Body of pancreas (tissue), 4 donors: Measurements from ENCODE around the gene SHROOM1. TPM values are rescaled to one million over a fixed set of nuclear protein-coding genes. Genes with fewer than 3 reads are reported as not detected.

ENCODE experiments used
- ATAC-seq: fragments of 150-250 bp; one replicate; pipeline ENCODE4 v1.9.1; 2016
- DNase-seq, 4 donors: peaks; one replicate each; pipeline ENCODE4 v3.0.0-alpha.2; 2019
- H3K27ac ChIP-seq, 4 donors: fragments of 200-600 bp; sonication (generic); 1 replicate in 3 of 4; 2 replicates in 1 of 4; pipeline versions ENCODE4 v1.5.1 to v1.6.1; 2016 to 2019; ENCODE audit warnings: mild to moderate bottlenecking in 1 of 4, mixed read lengths in 1 of 4, moderate library complexity in 1 of 4
- H3K27me3 ChIP-seq, 2 donors: fragments of 200-600 bp; sonication (generic); one replicate each; pipeline ENCODE4 v1.6.0; 2016; ENCODE audit warnings: mild to moderate bottlenecking in 1 of 2
- H3K36me3 ChIP-seq, 2 donors: fragments of 200-600 bp; sonication (generic); replicated peaks in 1 of 2; 2 replicates each; pipeline ENCODE4 v1.5.1; 2016; ENCODE audit warnings: low read depth in 2 of 2; ENCODE audit not compliant: insufficient read depth in 1 of 2
- H3K4me1 ChIP-seq: fragments of 200-600 bp; sonication (generic); one replicate; pipeline ENCODE4 v1.6.0; 2016
- H3K4me3 ChIP-seq, 2 donors: fragments of 200-600 bp; sonication (generic); 1 replicate in 1 of 2; 2 replicates in 1 of 2; pipeline ENCODE4 v1.5.1; 2016 to 2019
- H3K9me3 ChIP-seq, 3 donors: fragments of 200-600 bp; sonication (generic); 1 replicate in 2 of 3; 2 replicates in 1 of 3; pipeline ENCODE4 v1.5.1; 2016
- POLR2A ChIP-seq, 3 donors: fragments of 450-650 bp; IDR thresholded peaks; one replicate each; pipeline ENCODE4 v1.6.1; 2016; ENCODE audit warnings: antibody characterized with exemption in 3 of 3, mild to moderate bottlenecking in 2 of 3
- WGBS, 2 donors: methylation state at CpG; one replicate each; pipeline ENCODE4 v1.1.5; 2017; 5-methylcytosine and 5-hydroxymethylcytosine counted together
- intact Hi-C: fragments of 100-400 bp; cut with DNase I; formaldehyde crosslinking; loops from one replicate; pipeline ENCODE4 v1.15.1; 2023
- total RNA-seq, 2 donors: library from RNA; depleted of rRNA; stranded (reverse); fragments of >200 nt; gene quantifications; one replicate each; pipeline ENCODE4 v1.1.0, GENCODE V29; 2016
- TF ChIP-seq, protein P1 (sequence below), 7 experiments: fragments of 450-650 bp in 4 of 7; fragments of 200-600 bp in 3 of 7; sonication (generic) in 3 of 7; IDR thresholded peaks; one replicate each; pipeline ENCODE4 v1.5.1; 2016 to 2019; ENCODE audit warnings: antibody characterized with exemption in 7 of 7

Gene SHROOM1
- total RNA-seq, 2 donors from 2014 or later = 19.5 to 27.4 TPM

DNA sequence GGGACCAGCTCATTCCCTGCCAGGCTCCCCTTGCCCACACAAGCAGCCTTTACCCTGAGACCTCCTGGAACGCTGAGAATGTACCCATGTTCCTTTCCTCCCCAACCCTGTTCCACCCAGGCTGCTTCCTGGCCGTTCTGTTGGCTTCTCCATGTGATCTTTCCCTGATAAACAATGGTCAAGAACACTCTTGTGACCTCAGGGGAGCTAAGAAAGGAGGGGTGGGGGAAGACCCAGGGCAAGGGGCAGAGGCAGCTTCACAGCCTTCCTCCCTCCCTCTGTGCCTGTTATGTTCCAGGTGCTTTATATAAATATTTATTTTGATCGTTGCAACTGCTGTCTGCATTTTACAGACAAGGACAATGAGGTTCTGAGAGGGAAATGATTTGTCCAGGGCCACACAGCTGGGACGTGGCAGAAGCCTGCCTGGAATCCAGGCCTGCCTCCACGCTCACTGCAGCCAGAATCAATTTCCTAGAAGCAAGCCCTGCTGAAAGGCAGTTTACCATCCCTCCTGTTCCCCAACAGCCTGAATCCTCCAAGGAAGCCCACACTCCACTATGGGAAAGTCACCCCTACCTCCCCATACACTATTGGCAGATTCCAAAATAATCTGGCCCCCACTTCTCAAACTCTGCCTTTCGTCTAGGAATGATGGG, 3.9 kb downstream of the SHROOM1 start:
- 68 to 74% methylated on average over 5 to 6 of the region's 6 CpGs for WGBS, 2 donors
- Histone ChIP-seq H3K4me1 (peaks cover 33% of the 10 kb centered on the region), H3K36me3 (no peaks in the 10 kb centered on the region), H3K27me3 (no peaks in the 10 kb centered on the region), H3K4me3 (no peak overlapping the region), H3K27ac (no peak overlapping the region), H3K9me3 (no peaks in the 10 kb centered on the region)
- DNase-seq (no peak), ATAC-seq (no peak)
- no peak for TF ChIP-seq POLR2A (IDR thresholded peaks at IDR 0.05)
- TF ChIP-seq, protein P1, sequence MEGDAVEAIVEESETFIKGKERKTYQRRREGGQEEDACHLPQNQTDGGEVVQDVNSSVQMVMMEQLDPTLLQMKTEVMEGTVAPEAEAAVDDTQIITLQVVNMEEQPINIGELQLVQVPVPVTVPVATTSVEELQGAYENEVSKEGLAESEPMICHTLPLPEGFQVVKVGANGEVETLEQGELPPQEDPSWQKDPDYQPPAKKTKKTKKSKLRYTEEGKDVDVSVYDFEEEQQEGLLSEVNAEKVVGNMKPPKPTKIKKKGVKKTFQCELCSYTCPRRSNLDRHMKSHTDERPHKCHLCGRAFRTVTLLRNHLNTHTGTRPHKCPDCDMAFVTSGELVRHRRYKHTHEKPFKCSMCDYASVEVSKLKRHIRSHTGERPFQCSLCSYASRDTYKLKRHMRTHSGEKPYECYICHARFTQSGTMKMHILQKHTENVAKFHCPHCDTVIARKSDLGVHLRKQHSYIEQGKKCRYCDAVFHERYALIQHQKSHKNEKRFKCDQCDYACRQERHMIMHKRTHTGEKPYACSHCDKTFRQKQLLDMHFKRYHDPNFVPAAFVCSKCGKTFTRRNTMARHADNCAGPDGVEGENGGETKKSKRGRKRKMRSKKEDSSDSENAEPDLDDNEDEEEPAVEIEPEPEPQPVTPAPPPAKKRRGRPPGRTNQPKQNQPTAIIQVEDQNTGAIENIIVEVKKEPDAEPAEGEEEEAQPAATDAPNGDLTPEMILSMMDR (IDR thresholded peaks at IDR 0.05) = no peak
- intact Hi-C loops = loop anchor here (5.0 kb wide), 1 partner anchor 61 kb away; no protein-coding TSS in a partner anchor

GRCh38 chr5:132825834-132826391, 4.5 kb downstream of the SHROOM1 start:
- no peak overlapping the region for H3K27ac ChIP-seq
- no peak overlapping the region for H3K4me3 ChIP-seq
- intact Hi-C loops = loop anchor here (5.0 kb wide), 1 partner anchor 61 kb away; no protein-coding TSS in a partner anchor
- H3K9me3 ChIP-seq = no peaks in the 10 kb centered on the region
- ATAC-seq (no peak), DNase-seq (no peak)
- H3K4me1 ChIP-seq = peaks cover 27% of the 10 kb centered on the region
- 66 to 94% methylated on average over 32 to 35 of the region's 43 CpGs for WGBS, 2 donors
- no peak for TF ChIP-seq POLR2A (IDR thresholded peaks at IDR 0.05)
- TF ChIP-seq, protein P1 (IDR thresholded peaks at IDR 0.05) = no peak
- H3K27me3 ChIP-seq = no peaks in the 10 kb centered on the region
- no peaks in the 10 kb centered on the region for H3K36me3 ChIP-seq

GRCh38 chr5:132825033-132825833, 5.2 kb downstream of the SHROOM1 start:
- no peak for DNase-seq
- ATAC-seq = no peak
- Histone ChIP-seq H3K27ac (no peak overlapping the region), H3K4me1 (peaks cover 27% of the 10 kb centered on the region), H3K9me3 (no peaks in the 10 kb centered on the region), H3K4me3 (no peak overlapping the region), H3K27me3 (no peaks in the 10 kb centered on the region), H3K36me3 (no peaks in the 10 kb centered on the region)
- WGBS, 2 donors = 84 to 98% methylated on average over 6 to 66 of the region's 71 CpGs
- intact Hi-C loops = loop anchor here (5.0 kb wide), 1 partner anchor 62 kb away; no protein-coding TSS in a partner anchor
- TF ChIP-seq POLR2A (IDR thresholded peaks at IDR 0.05) = no peak
- TF ChIP-seq, protein P1 (IDR thresholded peaks at IDR 0.05) = no peak

GRCh38 chr5:132824426-132824825, 6.0 kb downstream of the SHROOM1 start:
- no peaks in the 10 kb centered on the region for H3K36me3 ChIP-seq
- 80 to 100% methylated on average over 1 to 3 of the region's 3 CpGs for WGBS, 2 donors
- H3K4me1 ChIP-seq = peaks cover 32% of the 10 kb centered on the region
- no peak for ATAC-seq
- no peak for DNase-seq
- intact Hi-C loops = loop anchor here (5.0 kb wide), 1 partner anchor 72 kb away; no protein-coding TSS in a partner anchor
- H3K27me3 ChIP-seq = no peaks in the 10 kb centered on the region
- no peak for TF ChIP-seq POLR2A (IDR thresholded peaks at IDR 0.05)
- TF ChIP-seq, protein P1 (IDR thresholded peaks at IDR 0.05) = no peak
- H3K9me3 ChIP-seq = no peaks in the 10 kb centered on the region
- no peak overlapping the region for H3K27ac ChIP-seq
- H3K4me3 ChIP-seq = no peak overlapping the region
